OCI-LY1 (cell line): ENCODE measurements around the gene MCEMP1.
"Not testable (repeated sequence)": the region's sequence is repeated elsewhere in the genome, so short reads cannot be mapped to it uniquely, and the experiment has no call there.

Experiments
- H2AFZ ChIP-seq: fragments of 200-600 bp; sonication (generic), shearing (Covaris generic); 2 replicates; pipeline ENCODE4 v1.6.0; 2014; ENCODE audit warnings: antibody characterized with exemption, mild to moderate bottlenecking, low read length
- H3F3A ChIP-seq: fragments of 200-600 bp; sonication (generic), shearing (Covaris generic); 2 replicates; pipeline ENCODE4 v1.6.0; 2014; ENCODE audit warnings: mild to moderate bottlenecking, antibody characterized with exemption, low read length, moderate library complexity; ENCODE audit not compliant: insufficient read depth
- H3K27ac ChIP-seq: fragments of 200-600 bp; sonication (generic); 2 replicates; pipeline ENCODE4 v1.5.1; 2014; ENCODE audit warnings: low read length, mixed run types, mild to moderate bottlenecking, low read depth; ENCODE audit not compliant: poor library complexity, severe bottlenecking
- H3K27me3 ChIP-seq: fragments of 200-600 bp; sonication (generic); 2 replicates; pipeline ENCODE4 v1.6.0; 2014; ENCODE audit warnings: antibody characterized with exemption, mild to moderate bottlenecking, low read length, moderate library complexity; ENCODE audit not compliant: insufficient read depth
- H3K36me3 ChIP-seq: fragments of 200-600 bp; sonication (generic); 2 replicates; pipeline ENCODE4 v1.6.1; 2014; ENCODE audit warnings: mild to moderate bottlenecking, antibody characterized with exemption, low read length, moderate library complexity, mixed read lengths; ENCODE audit not compliant: insufficient read depth
- H3K4me1 ChIP-seq: fragments of 200-600 bp; sonication (generic); 2 replicates; pipeline ENCODE4 v1.5.1; 2014; ENCODE audit warnings: mild to moderate bottlenecking, low read length, moderate library complexity; ENCODE audit not compliant: insufficient read depth, severe bottlenecking
- H3K4me2 ChIP-seq: fragments of 200-600 bp; sonication (generic), shearing (Covaris generic); 2 replicates; pipeline ENCODE4 v1.6.1; 2014; ENCODE audit warnings: low read length
- H3K4me3 ChIP-seq: fragments of 200-600 bp; sonication (generic); 2 replicates; pipeline ENCODE4 v1.5.1; 2014; ENCODE audit warnings: low read length, low read depth, mild to moderate bottlenecking, mixed read lengths; ENCODE audit not compliant: poor library complexity, severe bottlenecking
- H3K79me2 ChIP-seq: fragments of 200-600 bp; shearing (Covaris generic); 2 replicates; pipeline ENCODE4 v1.6.1; 2016; ENCODE audit warnings: mixed run types, low read length, mixed read lengths; ENCODE audit not compliant: insufficient read depth
- H3K9ac ChIP-seq: fragments of 200-600 bp; sonication (generic), shearing (Covaris generic); 2 replicates; pipeline ENCODE4 v1.6.1; 2014; ENCODE audit warnings: mild to moderate bottlenecking, low read length, mixed read lengths
- H3K9me2 ChIP-seq: fragments of 200-600 bp; sonication (generic), shearing (Covaris generic); 2 replicates; pipeline ENCODE4 v1.6.1; 2014; ENCODE audit warnings: low read depth, mild to moderate bottlenecking, low read length, mixed read lengths
- H3K9me3 ChIP-seq: fragments of 200-600 bp; shearing (Covaris generic); 2 replicates; pipeline ENCODE4 v1.6.1; 2014; ENCODE audit warnings: low read length, mixed read lengths
- H4K20me1 ChIP-seq: fragments of 200-600 bp; sonication (generic), shearing (Covaris generic); 2 replicates; pipeline ENCODE4 v1.6.0; 2016; ENCODE audit warnings: mild to moderate bottlenecking, low read length; ENCODE audit not compliant: insufficient read depth
- EZH2 ChIP-seq: fragments of 200-600 bp; sonication (generic), shearing (Covaris generic); IDR thresholded peaks from 2 replicates; pipeline ENCODE4 v1.8.0; 2017; ENCODE audit warnings: borderline replicate concordance, mixed run types, mild to moderate bottlenecking, antibody characterized with exemption, low read length, moderate library complexity, mixed read lengths
- TF ChIP-seq, protein P1 (sequence below): fragments of 200-600 bp; sonication (generic), shearing (Covaris generic); IDR thresholded peaks from 2 replicates; pipeline ENCODE4 v1.5.1; 2017; ENCODE audit warnings: mild to moderate bottlenecking, antibody characterized with exemption, low read length, moderate library complexity, mixed read lengths

Gene MCEMP1

DNA sequence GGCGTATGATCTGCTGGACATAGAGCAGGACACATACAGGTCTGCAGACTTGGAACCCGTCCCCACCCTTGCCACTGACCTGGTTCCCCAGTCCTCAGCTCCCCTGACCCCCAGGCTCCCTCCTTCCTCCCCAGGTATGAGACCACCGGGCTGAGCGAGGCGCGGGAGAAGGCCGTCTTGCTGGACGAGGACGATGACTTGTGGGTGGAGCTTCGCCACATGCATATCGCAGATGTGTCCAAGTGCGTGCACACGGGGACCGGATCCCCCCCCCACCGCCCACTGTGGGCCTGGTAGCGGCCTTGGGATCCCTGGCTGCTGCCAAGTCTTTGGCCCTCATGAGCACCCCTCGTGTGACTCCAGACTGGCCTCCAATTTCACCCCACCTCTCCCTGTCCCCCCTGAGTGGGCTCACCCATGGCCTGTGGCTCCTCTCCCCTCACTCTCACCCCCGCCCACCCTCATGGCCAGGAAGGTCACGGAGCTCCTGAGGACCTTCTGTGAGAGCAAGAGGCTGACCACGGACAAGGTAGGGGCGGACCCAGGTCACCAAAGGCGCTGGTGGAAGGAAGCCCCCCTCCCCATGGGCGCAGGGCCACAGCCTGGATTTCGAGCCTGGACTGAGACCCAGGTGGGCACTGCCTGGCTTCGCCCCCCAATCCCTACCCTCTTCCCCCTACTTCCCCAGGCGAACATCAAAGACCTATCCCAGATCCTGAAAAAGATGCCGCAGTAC, 34.4 kb upstream of the MCEMP1 start:
- no peak overlapping the region for H3K27ac ChIP-seq
- H3K4me2 ChIP-seq: no peak overlapping the region
- H3K79me2 ChIP-seq: no peaks in the 10 kb centered on the region
- no peaks in the 10 kb centered on the region for H4K20me1 ChIP-seq
- H3K4me3 ChIP-seq: no peak overlapping the region
- H3F3A ChIP-seq: no peaks in the 10 kb centered on the region; the same call in 1 of the 2 replicates
- H3K9me3 ChIP-seq: no peaks in the 10 kb centered on the region
- H3K4me1 ChIP-seq: peaks cover 8% of the 10 kb centered on the region
- no peaks in the 10 kb centered on the region for H3K27me3 ChIP-seq
- TF ChIP-seq, protein P1, sequence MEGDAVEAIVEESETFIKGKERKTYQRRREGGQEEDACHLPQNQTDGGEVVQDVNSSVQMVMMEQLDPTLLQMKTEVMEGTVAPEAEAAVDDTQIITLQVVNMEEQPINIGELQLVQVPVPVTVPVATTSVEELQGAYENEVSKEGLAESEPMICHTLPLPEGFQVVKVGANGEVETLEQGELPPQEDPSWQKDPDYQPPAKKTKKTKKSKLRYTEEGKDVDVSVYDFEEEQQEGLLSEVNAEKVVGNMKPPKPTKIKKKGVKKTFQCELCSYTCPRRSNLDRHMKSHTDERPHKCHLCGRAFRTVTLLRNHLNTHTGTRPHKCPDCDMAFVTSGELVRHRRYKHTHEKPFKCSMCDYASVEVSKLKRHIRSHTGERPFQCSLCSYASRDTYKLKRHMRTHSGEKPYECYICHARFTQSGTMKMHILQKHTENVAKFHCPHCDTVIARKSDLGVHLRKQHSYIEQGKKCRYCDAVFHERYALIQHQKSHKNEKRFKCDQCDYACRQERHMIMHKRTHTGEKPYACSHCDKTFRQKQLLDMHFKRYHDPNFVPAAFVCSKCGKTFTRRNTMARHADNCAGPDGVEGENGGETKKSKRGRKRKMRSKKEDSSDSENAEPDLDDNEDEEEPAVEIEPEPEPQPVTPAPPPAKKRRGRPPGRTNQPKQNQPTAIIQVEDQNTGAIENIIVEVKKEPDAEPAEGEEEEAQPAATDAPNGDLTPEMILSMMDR: no peak
- no peak for TF ChIP-seq EZH2
- H2AFZ ChIP-seq: no peak overlapping the region
- no peaks in the 10 kb centered on the region for H3K9me2 ChIP-seq
- H3K36me3 ChIP-seq: peaks cover 21% of the 10 kb centered on the region
- no peak overlapping the region for H3K9ac ChIP-seq

DNA sequence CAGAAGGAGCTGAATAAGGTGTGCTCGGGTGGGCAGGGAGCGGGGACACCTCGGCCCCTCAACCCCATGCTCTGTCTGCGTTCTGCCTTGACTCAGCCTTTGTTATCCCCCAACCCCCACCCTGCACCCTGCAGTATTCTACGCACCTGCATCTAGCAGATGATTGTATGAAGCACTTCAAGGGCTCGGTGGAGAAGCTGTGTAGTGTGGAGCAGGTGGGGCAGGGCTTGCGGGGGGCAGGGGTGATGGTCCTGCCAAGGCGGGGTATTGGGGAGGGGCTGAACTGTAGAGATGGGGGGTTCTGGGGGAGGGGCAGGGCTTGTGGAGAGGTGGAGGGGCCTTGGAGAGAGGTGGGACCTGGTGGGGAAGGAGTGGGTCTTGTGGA, 33.9 kb upstream of the MCEMP1 start:
- no peak overlapping the region for H3K27ac ChIP-seq
- H3K9me2 ChIP-seq: no peaks in the 10 kb centered on the region
- no peak overlapping the region for H2AFZ ChIP-seq
- H3K4me1 ChIP-seq: peaks cover 2% of the 10 kb centered on the region
- no peaks in the 10 kb centered on the region for H3K79me2 ChIP-seq
- H3K9me3 ChIP-seq: no peaks in the 10 kb centered on the region
- TF ChIP-seq, protein P1: no peak
- no peak for TF ChIP-seq EZH2
- H3F3A ChIP-seq: no peaks in the 10 kb centered on the region
- H4K20me1 ChIP-seq: no peaks in the 10 kb centered on the region
- H3K4me3 ChIP-seq: no peak overlapping the region
- H3K36me3 ChIP-seq: peaks cover 25% of the 10 kb centered on the region
- no peak overlapping the region for H3K9ac ChIP-seq
- H3K4me2 ChIP-seq: no peak overlapping the region
- H3K27me3 ChIP-seq: no peaks in the 10 kb centered on the region

DNA sequence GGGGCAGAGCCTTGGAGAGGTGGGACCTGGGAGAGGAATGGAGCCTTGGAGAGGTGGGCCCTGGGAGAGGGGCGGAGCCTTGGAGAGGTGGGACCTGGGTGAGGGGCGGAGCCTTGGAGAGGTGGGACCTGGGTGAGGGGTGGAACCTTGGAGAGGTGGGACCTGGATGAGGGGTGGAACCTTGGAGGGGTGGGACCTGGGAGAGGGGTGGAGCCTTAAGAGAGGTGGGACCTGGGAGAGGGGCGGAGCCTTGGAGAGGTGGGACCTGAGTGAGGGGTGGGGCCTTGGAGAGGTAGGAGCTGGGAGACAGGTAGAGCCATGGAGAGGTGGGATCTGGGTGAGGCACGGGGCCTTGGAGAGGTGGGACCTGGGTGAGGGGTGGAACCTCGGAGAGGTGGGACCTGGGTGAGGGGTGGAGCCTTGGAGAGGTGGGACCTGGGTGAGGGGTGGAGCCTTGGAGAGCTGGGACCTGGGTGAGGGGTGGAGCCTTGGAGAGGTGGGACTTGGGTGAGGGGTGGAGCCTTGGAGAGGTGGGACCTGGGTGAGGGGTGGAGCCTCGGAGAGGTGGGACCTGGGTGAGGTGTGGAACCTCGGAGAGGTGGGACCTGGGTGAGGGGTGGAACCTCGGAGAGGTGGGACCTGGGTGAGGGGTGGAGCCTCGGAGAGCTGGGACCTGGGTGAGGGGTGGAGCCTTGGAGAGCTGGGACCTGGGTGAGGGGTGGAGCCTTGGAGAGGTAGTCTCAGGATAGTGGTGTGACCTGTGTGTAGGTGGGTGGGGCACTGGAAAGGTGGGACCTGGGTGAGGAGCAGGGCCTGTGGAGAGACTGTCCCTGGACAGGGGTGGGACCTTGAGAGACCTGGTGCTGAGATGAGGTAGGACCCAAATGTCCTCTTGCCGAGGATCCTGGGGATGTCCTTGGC, 33.0 kb upstream of the MCEMP1 start:
- H3K27ac ChIP-seq, H3K79me2 ChIP-seq, H4K20me1 ChIP-seq, H3K9ac ChIP-seq, H3K9me3 ChIP-seq, H3K4me1 ChIP-seq, H3K27me3 ChIP-seq, H3F3A ChIP-seq, H3K4me3 ChIP-seq, H2AFZ ChIP-seq, H3K9me2 ChIP-seq, H3K4me2 ChIP-seq: not testable (repeated sequence)
- peaks cover 26% of the 10 kb centered on the region for H3K36me3 ChIP-seq
